Left lung (tissue), 10 donors: ENCODE data around the gene TSR3. TPM values are rescaled to one million over a fixed set of nuclear protein-coding genes. Genes with fewer than 3 reads are reported as not detected.
A peak's percentile ranks its signal among the peaks of the same experiment; 100 is the strongest.

Source experiments
- ATAC-seq: fragments of 200-7000 bp; cut with Tn5 transposase; one replicate; pipeline ENCODE4 v1.9.1; 2020; ENCODE audit warnings: moderate library complexity
- DNase-seq, 4 donors: peaks; one replicate each; pipeline ENCODE4 v3.0.0-alpha.2; 2013 to 2020
- H3K27ac ChIP-seq, 2 donors: fragments of 200-600 bp; sonication (generic) in 1 of 2; one replicate each; pipeline versions ENCODE4 v1.5.0 to v1.8.0; 2020 to 2021
- H3K27me3 ChIP-seq, 2 donors: fragments of 200-600 bp; sonication (generic) in 1 of 2; one replicate each; pipeline versions ENCODE4 v1.5.0 to v1.8.0; 2020 to 2021
- H3K36me3 ChIP-seq, 2 donors: fragments of 200-600 bp; sonication (generic) in 1 of 2; one replicate each; pipeline versions ENCODE4 v1.5.0 to v1.8.0; 2020 to 2021
- H3K4me1 ChIP-seq, 2 donors: fragments of 200-600 bp; one replicate each; pipeline ENCODE4 v1.8.0; 2021
- H3K4me3 ChIP-seq, 2 donors: fragments of 200-600 bp; sonication (generic) in 1 of 2; one replicate each; pipeline versions ENCODE4 v1.5.0 to v1.8.0; 2020 to 2021; ENCODE audit warnings: mild to moderate bottlenecking in 1 of 2
- H3K9me3 ChIP-seq, 2 donors: fragments of 200-600 bp; sonication (generic) in 1 of 2; one replicate each; pipeline versions ENCODE4 v1.5.0 to v1.8.0; 2020 to 2021
- CTCF ChIP-seq, 2 donors: fragments of 200-600 bp; sonication (generic) in 1 of 2; IDR thresholded peaks; one replicate each; pipeline versions ENCODE4 v1.5.0 to v1.8.0; 2021; ENCODE audit warnings: antibody characterized with exemption in 2 of 2
- intact Hi-C, 2 donors: fragments of 100-400 bp; cut with DNase I; formaldehyde crosslinking; loops; one replicate each; pipeline versions ENCODE4 v1.11.2 to v1.14.2; 2022
- polyA plus RNA-seq, 6 donors: library from polyadenylated mRNA; unstranded; fragments of 120-200 nt; gene quantifications; one replicate each; pipeline ENCODE4 v1.2.1, GENCODE V29; 2013; ENCODE audit not compliant: insufficient read length in 6 of 6
- total RNA-seq, 2 donors: library from RNA; stranded (reverse); fragmentation: NEBNext Ultra II Directional; extraction: Animal tissue kit (Norgen Biotek cat#: 25700); gene quantifications; one replicate each; pipeline ENCODE4 v1.2.1, GENCODE V29; 2021
- donor health status: DM: no; HTN: yes; CAD: no.
- donor health status: DM: no; HTN: no; CAD: no.

The TSR3 gene
- total and polyA plus RNA-seq, 8 donors: 33.6 to 57.0 (median 45.9) TPM

GRCh38 chr16:1383556-1383955 lies 31.9 kb upstream of the TSR3 start:
- Histone ChIP-seq H3K4me3 (no peak overlapping the region), H3K9me3 (no peaks in the 10 kb centered on the region), H3K36me3 (peaks cover 0 to 58% of the 10 kb centered on the region in 2 donors), H3K27ac (no peak overlapping the region), H3K4me1 (peaks cover 6 to 14% of the 10 kb centered on the region in 2 donors), H3K27me3 (no peaks in the 10 kb centered on the region)
- no peak for TF ChIP-seq CTCF (IDR thresholded peaks at IDR 0.05)
- ATAC-seq (no peak), DNase-seq (no peak)
- intact Hi-C loops: no loop called here

- intact Hi-C loops: no loop called here
- Histone ChIP-seq H3K9me3 (no peaks in the 10 kb centered on the region), H3K27ac (no peak overlapping the region), H3K4me1 (peaks cover 6 to 25% of the 10 kb centered on the region in 2 donors), H3K4me3 (no peak overlapping the region), H3K36me3 (peaks cover 0 to 46% of the 10 kb centered on the region in 2 donors), H3K27me3 (no peaks in the 10 kb centered on the region)
- ATAC-seq (no peak), DNase-seq (no peak)
- TF ChIP-seq CTCF (IDR thresholded peaks at IDR 0.05): no peak
Measured at GRCh38 chr16:1381612-1382406, 30.1 kb upstream of the TSR3 start.

GRCh38 chr16:1380195-1380594 lies 28.5 kb upstream of the TSR3 start:
- ATAC-seq: no peak

GRCh38 chr16:1379304-1380076 lies 27.8 kb upstream of the TSR3 start:
- H3K4me1 ChIP-seq: peaks cover 6 to 25% of the 10 kb centered on the region in 2 donors
- TF ChIP-seq CTCF (IDR thresholded peaks at IDR 0.05): no peak
- peak; percentile 88 for ATAC-seq

More at GRCh38 chr16:1380195-1380594, 28.5 kb upstream of the TSR3 start:
- peaks cover 0 to 45% of the 10 kb centered on the region in 2 donors for H3K36me3 ChIP-seq
- H3K4me1 ChIP-seq: peaks cover 6 to 25% of the 10 kb centered on the region in 2 donors
- no peaks in the 10 kb centered on the region for H3K9me3 ChIP-seq
- H3K27me3 ChIP-seq: no peaks in the 10 kb centered on the region
- intact Hi-C loops: no loop called here
- no peak for TF ChIP-seq CTCF (IDR thresholded peaks at IDR 0.05)
- peak overlapping the region in 1 of 2 donors; percentile 67 for H3K4me3 ChIP-seq
- H3K27ac ChIP-seq: no peak overlapping the region
- DNase-seq: no peak

GRCh38 chr16:1378804-1379303 lies 27.2 kb upstream of the TSR3 start:
- peak overlapping the region in 1 of 2 donors; percentile 86 for H3K27ac ChIP-seq

More at GRCh38 chr16:1379304-1380076, 27.8 kb upstream of the TSR3 start:
- peak in 2 of 4 donors; percentile 26 to 90 for DNase-seq
- Histone ChIP-seq H3K4me3 (peak overlapping the region; percentile 42 to 67), H3K36me3 (peaks cover 0 to 45% of the 10 kb centered on the region in 2 donors), H3K9me3 (no peaks in the 10 kb centered on the region), H3K27ac (peak overlapping the region in 1 of 2 donors; percentile 86), H3K27me3 (no peaks in the 10 kb centered on the region)
- intact Hi-C loops: no loop called here

More at GRCh38 chr16:1378804-1379303, 27.2 kb upstream of the TSR3 start:
- intact Hi-C loops: no loop called here
- ATAC-seq (peak; percentile 79), DNase-seq (peak in 3 of 4 donors; percentile 37 to 96 (median 80))
- peaks cover 6 to 25% of the 10 kb centered on the region in 2 donors for H3K4me1 ChIP-seq
- H3K4me3 ChIP-seq: peak overlapping the region; percentile 42 to 67
- no peaks in the 10 kb centered on the region for H3K9me3 ChIP-seq
- no peak for TF ChIP-seq CTCF (IDR thresholded peaks at IDR 0.05)
- H3K36me3 ChIP-seq: peaks cover 0 to 40% of the 10 kb centered on the region in 2 donors
- no peaks in the 10 kb centered on the region for H3K27me3 ChIP-seq
